H9 (cell line): Measurements from ENCODE around the gene CDK2AP2. TPM values are rescaled to one million over a fixed set of nuclear protein-coding genes. Genes with fewer than 3 reads are reported as not detected.

Experiments
- DNase-seq: peaks from one replicate; pipeline ENCODE4 v3.0.0-alpha.2; 2017
- H2AFZ ChIP-seq: one replicate; pipeline ENCODE4 v1.6.1; 2013; ENCODE audit warnings: mild to moderate bottlenecking, low read length, control low read depth, moderate library complexity
- H2AK5ac ChIP-seq: 2 replicates; pipeline ENCODE4 v1.6.1; 2013; ENCODE audit warnings: low read length, control low read depth, mixed read lengths; ENCODE audit not compliant: insufficient read length
- H2BK120ac ChIP-seq: one replicate; pipeline ENCODE4 v1.6.1; 2013; ENCODE audit warnings: low read depth, mild to moderate bottlenecking, low read length, control low read depth, inconsistent platforms; ENCODE audit not compliant: poor library complexity, severe bottlenecking
- H2BK12ac ChIP-seq: 2 replicates; pipeline ENCODE4 v1.6.1; 2013; ENCODE audit warnings: low read length, control low read depth, mixed read lengths, low read depth; ENCODE audit not compliant: insufficient read length
- H2BK15ac ChIP-seq: 2 replicates; pipeline ENCODE4 v1.6.1; 2013; ENCODE audit warnings: low read depth, low read length, control low read depth
- H2BK20ac ChIP-seq: one replicate; pipeline ENCODE4 v1.6.1; 2013; ENCODE audit warnings: low read depth, mild to moderate bottlenecking, low read length, control low read depth, inconsistent platforms; ENCODE audit not compliant: poor library complexity, severe bottlenecking
- H2BK5ac ChIP-seq: 2 replicates; pipeline ENCODE4 v1.6.1; 2013; ENCODE audit warnings: low read length, control low read depth, mixed read lengths; ENCODE audit not compliant: insufficient read length
- H3K14ac ChIP-seq: 2 replicates; pipeline ENCODE4 v1.6.1; 2013; ENCODE audit warnings: low read length, control low read depth; ENCODE audit not compliant: insufficient read depth
- H3K18ac ChIP-seq: 2 replicates; pipeline ENCODE4 v1.6.1; 2013; ENCODE audit warnings: low read depth, mild to moderate bottlenecking, mixed read lengths, low read length, control low read depth; ENCODE audit not compliant: insufficient read length
- H3K23ac ChIP-seq: 2 replicates; pipeline ENCODE4 v1.6.1; 2013; ENCODE audit warnings: low read length, control low read depth, mixed read lengths, low read depth; ENCODE audit not compliant: insufficient read length
- H3K23me2 ChIP-seq: 2 replicates; pipeline ENCODE4 v1.6.1; 2013; ENCODE audit warnings: low read depth, mild to moderate bottlenecking, mixed read lengths, low read length, control low read depth; ENCODE audit not compliant: insufficient read length, poor library complexity, severe bottlenecking
- H3K27ac ChIP-seq: 2 replicates; pipeline ENCODE4 v1.5.1; 2013; ENCODE audit warnings: low read length, control low read depth, mixed read lengths, low read depth; ENCODE audit not compliant: insufficient read length
- H3K27me3 ChIP-seq: 2 replicates; pipeline ENCODE4 v1.6.1; 2013; ENCODE audit warnings: low read length, control low read depth, inconsistent platforms; ENCODE audit not compliant: insufficient read depth
- H3K4ac ChIP-seq: 2 replicates; pipeline ENCODE4 v1.6.1; 2013; ENCODE audit warnings: low read depth, mild to moderate bottlenecking, control low read depth, inconsistent platforms, low read length, moderate library complexity
- H3K4me1 ChIP-seq: 2 replicates; pipeline ENCODE4 v1.6.1; 2013; ENCODE audit warnings: low read length, control low read depth, inconsistent platforms; ENCODE audit not compliant: insufficient read depth
- H3K4me2 ChIP-seq: 2 replicates; pipeline ENCODE4 v1.6.1; 2013; ENCODE audit warnings: low read length, control low read depth, mixed read lengths; ENCODE audit not compliant: insufficient read length, insufficient read depth
- H3K56ac ChIP-seq: 2 replicates; pipeline ENCODE4 v1.6.1; 2013; ENCODE audit warnings: low read depth, mild to moderate bottlenecking, mixed read lengths, low read length, control low read depth; ENCODE audit not compliant: insufficient read length
- H3K79me1 ChIP-seq: 2 replicates; pipeline ENCODE4 v1.6.1; 2013; ENCODE audit warnings: low read depth, mild to moderate bottlenecking, moderate library complexity, low read length, control low read depth, inconsistent platforms; ENCODE audit not compliant: insufficient read depth, poor library complexity, severe bottlenecking
- H3K79me2 ChIP-seq: 2 replicates; pipeline ENCODE4 v1.6.1; 2013; ENCODE audit warnings: low read length, control low read depth, inconsistent platforms; ENCODE audit not compliant: insufficient read depth
- H3K9ac ChIP-seq: 2 replicates; pipeline ENCODE4 v1.6.1; 2013; ENCODE audit warnings: low read length, control low read depth, mixed read lengths; ENCODE audit not compliant: insufficient read length; ENCODE audit errors: extremely low read depth
- H3K9me3 ChIP-seq: one replicate; pipeline ENCODE4 v1.6.1; 2013; ENCODE audit warnings: low read depth, low read length, inconsistent platforms; ENCODE audit not compliant: control insufficient read depth
- H3T11ph ChIP-seq: one replicate; pipeline ENCODE4 v1.6.1; 2013; ENCODE audit warnings: mild to moderate bottlenecking, low read length, control low read depth, inconsistent platforms
- H4K20me1 ChIP-seq: one replicate; pipeline ENCODE4 v1.6.1; 2013; ENCODE audit not compliant: control insufficient read depth, insufficient read length, insufficient read depth
- H4K5ac ChIP-seq: 2 replicates; pipeline ENCODE4 v1.6.1; 2013; ENCODE audit warnings: low read depth, mild to moderate bottlenecking, mixed read lengths, low read length, control low read depth; ENCODE audit not compliant: insufficient read length
- H4K8ac ChIP-seq: replicated peaks from 2 replicates; pipeline ENCODE4 v1.6.1; 2013; ENCODE audit warnings: low read length, control low read depth, mixed read lengths, low read depth; ENCODE audit not compliant: insufficient read length
- H4K91ac ChIP-seq: 2 replicates; pipeline ENCODE4 v1.6.1; 2013; ENCODE audit warnings: low read depth, mild to moderate bottlenecking, moderate library complexity, mixed read lengths, low read length, control low read depth; ENCODE audit not compliant: insufficient read length
- H3K27ac Mint-ChIP-seq, 3 experiments: 2 replicates in 2 of 3; 3 replicates in 1 of 3; pipeline ENCODE4 v1.8.0; 2020 to 2021; ENCODE audit warnings: mixed read lengths in 3 of 3, mild to moderate bottlenecking in 1 of 3, moderate library complexity in 1 of 3
- H3K27me3 Mint-ChIP-seq: 2 replicates; pipeline ENCODE4 v1.8.0; 2021; ENCODE audit warnings: low read depth, mild to moderate bottlenecking, moderate library complexity, mixed read lengths
- H3K36me3 Mint-ChIP-seq, 3 experiments: 2 replicates in 2 of 3; 3 replicates in 1 of 3; pipeline ENCODE4 v1.8.0; 2020 to 2021; ENCODE audit warnings: low read depth in 3 of 3, mixed read lengths in 3 of 3; ENCODE audit not compliant: insufficient read depth in 1 of 3
- H3K4me1 Mint-ChIP-seq, 2 experiments: 2 replicates each; pipeline ENCODE4 v1.8.0; 2020; ENCODE audit warnings: mixed read lengths in 2 of 2
- H3K4me3 Mint-ChIP-seq, 2 experiments: 2 replicates in 1 of 2; 3 replicates in 1 of 2; pipeline ENCODE4 v1.8.0; 2020 to 2021; ENCODE audit warnings: mild to moderate bottlenecking in 2 of 2, mixed read lengths in 2 of 2, moderate library complexity in 1 of 2
- H3K9me3 Mint-ChIP-seq, 2 experiments: 2 replicates in 1 of 2; 3 replicates in 1 of 2; pipeline ENCODE4 v1.8.0; 2020; ENCODE audit warnings: mild to moderate bottlenecking in 2 of 2, mixed read lengths in 2 of 2, moderate library complexity in 1 of 2
- CTCF ChIP-seq: fragments of 200-600 bp; sonication (generic); conservative IDR thresholded peaks from 3 replicates; pipeline ENCODE4 v1.8.0; 2021; ENCODE audit warnings: antibody characterized with exemption, mild to moderate bottlenecking
- WGBS: extraction: QIAGEN DNeasy Blood & Tissue Kit; methylation state at CpG from one replicate; pipeline ENCODE4 v1.1.7; 2013; ENCODE audit warnings: missing lambda C conversion rate, low lambda C conversion rate, mixed read lengths; ENCODE audit not compliant: insufficient read length; ENCODE audit errors: extremely low coverage; 5-methylcytosine and 5-hydroxymethylcytosine counted together
- total RNA-seq: library from RNA; stranded (reverse); gene quantifications from 2 replicates; pipeline ENCODE4 v1.2.1, GENCODE V29; 2021

Gene CDK2AP2
- total RNA-seq, 1 experiment from 2014 or later, result 36.1 TPM

- Histone ChIP-seq H2BK12ac (no peak overlapping the region), H4K5ac (no peak overlapping the region), H4K91ac (no peak overlapping the region), H3K4me1 (no peaks in the 10 kb centered on the region), H3K23ac (no peak overlapping the region), H3K9me3 (peaks cover 2% of the 10 kb centered on the region), H3K79me1 (no peaks in the 10 kb centered on the region), H4K8ac (no peak overlapping the region), H2BK5ac (no peak overlapping the region), H3K27ac (no peak overlapping the region), H3K23me2 (no peaks in the 10 kb centered on the region), H3K4ac (no peak overlapping the region), H3K14ac (no peak overlapping the region), H2BK15ac (no peak overlapping the region), H3K9ac (no peak overlapping the region), H2AFZ (no peak overlapping the region), H2AK5ac (no peak overlapping the region), H3K18ac (no peak overlapping the region), H3K56ac (no peak overlapping the region), H2BK120ac (no peak overlapping the region), H2BK20ac (no peak overlapping the region), H3K27me3 (no peaks in the 10 kb centered on the region), H3T11ph (no peak overlapping the region), H3K79me2 (no peaks in the 10 kb centered on the region), H4K20me1 (no peaks in the 10 kb centered on the region), H3K4me2 (no peak overlapping the region)
- Mint-ChIP-seq H3K4me1 (peaks cover 0 to 8% of the 10 kb centered on the region in 2 experiments; a peak in 1 of 4 replicates), H3K27ac (no peak overlapping the region), H3K36me3 (peaks cover 0 to 1% (median 0%) of the 10 kb centered on the region in 3 experiments; a peak in 3 of 7 replicates), H3K9me3 (peaks cover 13 to 17% of the 10 kb centered on the region in 2 experiments), H3K4me3 (no peak overlapping the region), H3K27me3 (peaks cover 25% of the 10 kb centered on the region)
- DNase-seq, result no peak
- WGBS, result no CpG with 5 or more reads among the region's 4 CpGs
- no peak for TF ChIP-seq CTCF
These were observed 20.4 kb upstream of the CDK2AP2 start for GRCh38 chr11:67528376-67528775.
